HG02623 (cell line): Measurements from ENCODE around the gene TPD52L1.

ENCODE experiments used
- ATAC-seq: cut with Tn5 transposase; IDR thresholded peaks from one replicate; pipeline ENCODE4 v1.9.1; 2021; ENCODE audit warnings: moderate library complexity; ENCODE audit not compliant: unreplicated experiment

TPD52L1 gene

DNA sequence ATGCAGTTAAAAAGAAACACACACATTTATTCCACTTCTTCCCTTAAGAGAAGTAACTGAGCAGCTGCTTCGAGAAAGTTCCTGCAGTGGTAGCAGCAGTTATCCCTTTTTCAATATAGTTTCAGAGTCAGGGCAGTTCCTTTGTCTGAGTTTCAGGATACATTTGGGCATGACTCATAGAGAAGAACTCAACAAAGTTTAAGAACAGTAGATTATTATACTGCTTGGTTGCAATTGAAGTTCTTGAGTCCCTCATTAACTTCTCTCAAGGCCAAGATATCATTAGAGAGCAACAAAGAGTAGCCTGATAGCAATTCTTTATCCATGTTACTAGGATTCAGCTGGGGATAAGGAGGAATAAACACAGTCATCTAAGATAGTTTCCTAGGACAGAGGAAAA, 54.4 kb downstream of the TPD52L1 start:
- ATAC-seq, result no peak

DNA sequence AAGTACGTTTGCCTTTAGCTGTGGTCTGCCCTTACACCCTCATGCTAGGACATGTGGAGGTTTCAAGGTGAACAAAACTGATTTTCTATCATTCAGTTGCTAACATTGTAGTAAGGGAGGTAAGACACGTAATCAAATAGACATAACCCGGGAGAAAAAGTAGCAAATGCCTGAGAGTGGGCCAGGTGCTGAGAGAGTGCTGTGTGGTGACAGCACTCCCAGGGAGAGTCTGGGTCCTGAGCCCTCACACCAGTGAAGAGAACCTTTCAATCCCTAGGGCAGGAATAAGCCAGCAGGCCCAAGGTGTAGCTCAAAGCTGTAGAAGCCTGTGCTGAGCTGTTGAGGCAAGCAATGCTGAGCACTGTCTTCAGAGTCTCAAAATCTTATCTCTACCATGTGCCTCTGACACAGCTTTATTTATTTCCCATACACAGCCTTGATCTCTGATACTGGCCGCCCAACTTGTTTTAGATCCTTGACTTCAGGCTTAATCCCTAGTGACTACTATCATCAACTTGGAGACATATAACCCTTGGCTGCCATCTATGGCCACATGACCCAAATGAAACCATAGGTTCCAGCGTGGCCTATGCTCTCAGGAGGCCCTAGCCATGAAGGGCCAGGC, 55.2 kb downstream of the TPD52L1 start:
- no peak for ATAC-seq

DNA sequence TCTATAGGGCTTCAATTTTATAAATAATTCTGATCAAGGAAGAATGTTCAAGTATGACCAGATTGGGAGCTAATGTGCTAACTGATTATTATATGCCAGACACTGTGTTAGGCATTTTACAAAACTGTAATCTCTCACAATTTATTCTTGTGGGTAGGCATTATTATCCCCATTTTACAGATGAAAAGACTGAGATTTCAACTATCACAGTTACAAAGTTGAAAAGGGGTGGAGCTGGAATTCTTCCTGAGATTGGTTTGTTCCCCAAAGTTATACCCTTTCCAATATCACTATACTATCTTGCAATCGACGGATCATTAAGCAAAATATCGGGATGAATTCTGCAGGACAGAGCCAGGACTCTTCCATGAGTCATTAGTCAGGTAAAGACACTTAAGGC, 57.1 kb downstream of the TPD52L1 start:
- ATAC-seq, result no peak

DNA sequence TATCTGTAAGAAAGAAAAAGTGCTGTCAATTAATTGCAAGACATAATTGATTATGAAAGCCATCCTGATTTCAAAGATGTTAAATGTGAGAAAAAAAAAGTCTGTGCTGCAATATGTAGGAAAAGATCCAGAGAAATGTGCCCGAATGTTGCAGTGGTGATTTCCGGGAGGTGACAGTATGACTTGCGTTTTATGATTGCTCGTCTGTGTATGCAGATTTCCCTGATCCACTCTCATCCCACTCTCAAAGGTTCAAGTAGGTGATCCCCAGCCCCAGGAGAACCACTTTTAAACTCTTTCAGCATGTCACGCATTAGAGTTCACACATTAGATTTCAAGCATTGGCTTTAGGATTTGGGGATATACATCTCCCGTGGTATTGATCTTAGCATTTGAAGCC, 57.8 kb downstream of the TPD52L1 start:
- ATAC-seq, result no peak

DNA sequence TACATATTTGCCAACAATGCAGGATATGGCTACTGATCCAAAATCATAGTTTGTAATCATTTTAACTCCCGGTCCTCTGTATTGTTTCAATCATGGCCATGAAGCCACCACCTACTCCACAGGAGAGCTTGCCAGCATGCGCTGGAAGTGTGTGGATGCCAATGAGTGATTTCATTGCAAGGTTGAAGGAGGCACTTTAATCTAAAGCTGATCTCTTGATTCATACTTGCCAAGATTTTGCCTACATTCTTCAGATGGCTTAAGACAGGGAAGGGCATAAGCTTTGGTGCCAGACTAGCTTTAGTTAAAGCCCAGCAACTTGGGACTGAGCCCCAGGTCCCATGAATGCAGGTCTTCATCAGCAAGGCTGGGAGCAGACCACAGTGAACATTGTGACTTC, 58.8 kb downstream of the TPD52L1 start:
- no peak for ATAC-seq

DNA sequence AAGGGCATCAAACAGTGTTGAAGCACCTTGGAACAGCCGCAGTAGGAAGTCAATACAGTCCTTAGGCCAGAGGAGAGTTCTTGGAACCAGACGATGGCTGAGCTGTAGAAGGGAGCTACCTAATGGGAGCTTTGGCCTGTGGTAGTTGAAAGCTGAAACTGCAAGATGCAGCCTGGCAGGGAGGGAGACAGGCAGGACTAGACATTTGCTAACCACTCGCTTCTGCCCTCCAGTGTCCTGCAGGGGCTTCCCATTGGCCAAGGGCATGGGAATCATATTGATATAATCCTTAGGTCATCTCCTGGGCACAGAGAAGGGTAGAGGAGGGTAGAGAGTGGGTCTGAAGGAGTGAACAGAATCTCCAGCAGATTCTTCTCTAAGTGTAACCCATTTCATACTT, 60.4 kb downstream of the TPD52L1 start:
- no peak for ATAC-seq

- no peak for ATAC-seq
Observed at GRCh38 chr6:125215252-125215819, 61.8 kb downstream of the TPD52L1 start.

- no peak for ATAC-seq
Observed at GRCh38 chr6:125216015-125216414, 62.4 kb downstream of the TPD52L1 start.

DNA sequence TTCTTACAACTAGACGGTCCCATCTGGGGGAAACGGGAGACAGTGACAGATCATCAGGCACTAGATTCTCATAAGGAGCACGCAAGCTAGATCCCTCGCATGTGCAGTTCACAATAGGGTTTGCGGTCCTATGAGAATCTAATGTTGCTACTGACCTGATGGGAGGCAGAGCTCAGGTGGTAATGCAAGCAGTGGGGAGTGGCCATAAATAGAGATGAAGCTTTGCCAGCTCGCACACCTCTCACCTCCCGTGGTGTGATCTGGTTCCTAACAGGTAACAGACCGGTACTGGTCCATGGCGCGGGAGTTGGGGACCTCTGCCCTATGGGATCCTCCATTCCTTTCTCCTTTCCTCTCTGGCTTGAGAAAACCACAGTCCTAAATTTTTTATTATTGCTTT, 63.8 kb downstream of the TPD52L1 start:
- no peak for ATAC-seq

DNA sequence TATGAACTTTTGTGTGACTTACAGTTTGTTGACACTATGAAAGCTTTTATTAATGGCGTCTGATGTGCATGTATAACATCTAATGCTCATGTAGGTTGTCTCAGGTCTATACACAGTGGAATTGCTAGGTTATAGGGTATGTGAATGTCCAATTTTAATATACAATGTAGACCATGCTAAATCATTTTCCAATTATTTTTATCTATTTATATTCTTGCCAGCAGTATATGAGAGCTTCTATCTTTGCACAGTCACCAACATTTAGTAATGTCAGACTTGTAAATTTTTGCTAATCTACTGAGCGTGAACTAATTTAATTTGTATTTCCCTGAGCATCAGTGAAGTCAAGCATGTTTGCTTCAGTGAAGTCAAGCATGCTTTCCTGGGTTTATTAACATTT, 64.4 kb downstream of the TPD52L1 start:
- no peak for ATAC-seq

GRCh38 chr6:125219361-125219895, 65.9 kb downstream of the TPD52L1 start:
- no peak for ATAC-seq

GRCh38 chr6:125220712-125221111, 67.1 kb downstream of the TPD52L1 start:
- ATAC-seq, result no peak

- ATAC-seq, result no peak
Observed at GRCh38 chr6:125222531-125223455, 69.2 kb downstream of the TPD52L1 start.

DNA sequence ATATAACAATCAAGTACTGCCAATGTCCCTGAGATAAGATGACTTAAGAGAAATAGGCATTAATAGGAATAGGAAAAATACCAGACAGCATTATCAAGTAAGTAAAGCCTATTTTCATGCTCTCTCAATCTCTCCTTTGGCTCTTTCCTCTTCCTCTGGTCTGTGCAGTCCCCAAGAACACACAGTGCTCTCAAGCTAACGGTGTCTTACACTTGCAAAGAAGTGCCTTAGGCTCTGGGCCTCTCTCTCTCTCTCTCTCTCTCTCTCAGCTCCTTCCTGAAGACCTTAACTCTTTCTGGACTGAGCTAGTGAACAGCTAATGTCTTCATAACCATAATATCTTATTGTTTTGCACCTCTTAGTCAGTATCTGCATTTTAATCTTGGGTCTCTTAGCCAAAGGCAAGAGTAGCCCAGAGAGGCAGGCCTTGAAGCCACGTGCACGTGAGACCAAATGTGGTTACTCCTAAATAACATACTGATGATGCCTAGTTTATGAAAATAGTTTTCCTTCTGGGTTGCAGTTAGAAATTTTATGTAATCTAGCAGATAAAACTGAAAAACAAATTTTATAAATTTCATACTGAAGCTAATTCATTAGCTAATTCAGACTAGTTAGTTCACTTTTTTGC, 70.8 kb downstream of the TPD52L1 start:
- no peak for ATAC-seq

DNA sequence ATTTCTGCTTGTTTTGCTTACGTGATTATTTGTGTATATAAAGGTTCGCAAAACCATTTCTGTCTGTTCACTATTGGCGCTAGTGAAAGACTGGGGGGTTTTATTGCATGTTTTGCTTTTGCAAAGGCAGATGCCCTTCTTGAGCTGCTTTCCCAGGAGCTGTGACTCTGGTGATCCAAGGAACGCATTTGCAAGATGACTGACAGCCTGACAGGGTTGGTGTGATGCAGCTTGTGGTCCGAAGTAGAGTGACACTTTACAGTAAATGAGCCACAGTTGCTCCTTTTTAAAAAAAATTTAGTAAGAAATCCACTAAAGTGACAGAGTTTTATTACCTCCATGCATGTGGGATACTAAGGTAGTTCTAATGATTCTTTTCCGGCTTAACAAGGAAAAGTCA, 73.7 kb downstream of the TPD52L1 start:
- ATAC-seq, result no peak

GRCh38 chr6:125228981-125229479, 75.5 kb downstream of the TPD52L1 start:
- ATAC-seq, result no peak

GRCh38 chr6:125230674-125231073, 77.1 kb downstream of the TPD52L1 start:
- no peak for ATAC-seq

GRCh38 chr6:125231133-125231532, 77.6 kb downstream of the TPD52L1 start:
- ATAC-seq, result no peak

DNA sequence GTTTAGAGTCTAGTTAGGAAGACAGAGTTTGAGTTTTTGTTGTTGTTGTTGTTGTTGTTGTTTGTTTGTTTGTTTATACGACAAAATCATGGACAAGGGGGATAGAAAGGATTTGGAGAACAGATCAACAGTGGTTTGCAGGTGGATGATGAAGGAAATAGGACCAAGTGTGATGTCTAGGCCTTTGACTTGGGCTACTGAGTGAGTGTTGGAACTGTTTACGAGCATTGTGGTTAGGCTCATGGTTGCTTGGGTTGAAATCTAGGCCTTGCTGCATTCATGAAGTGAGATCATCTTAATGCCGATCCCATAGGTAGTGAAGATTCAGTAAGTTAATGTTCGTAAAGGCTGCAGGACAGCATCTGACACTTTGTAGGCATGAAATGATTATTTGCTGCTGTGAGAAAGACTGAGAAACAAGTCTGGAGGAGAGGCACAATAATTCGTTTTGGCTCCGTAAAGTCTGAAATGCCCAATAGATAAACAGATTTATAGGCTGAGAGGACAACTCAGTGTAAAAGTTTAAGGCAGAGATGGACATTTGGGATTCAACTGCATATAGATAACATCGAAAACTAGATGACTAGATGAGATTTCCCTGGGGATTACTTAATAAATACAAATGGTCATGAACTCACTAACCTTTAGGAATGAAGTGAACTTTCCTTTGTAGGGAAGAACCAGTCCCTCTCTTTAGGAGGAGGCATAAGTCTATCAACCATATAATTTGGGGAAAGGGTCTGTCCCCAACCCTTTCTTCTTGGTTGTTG, 78.2 kb downstream of the TPD52L1 start:
- ATAC-seq, result no peak

GRCh38 chr6:125232466-125232865, 78.9 kb downstream of the TPD52L1 start:
- no peak for ATAC-seq
